WERI-Rb-1 (cell line): ENCODE measurements around the gene PRXL2A.

ENCODE experiments used
- DNase-seq: peaks from one replicate; pipeline ENCODE4 v3.0.0-alpha.2; 2020
- H3K27ac ChIP-seq: fragments of 250-450 bp; sonication (Bioruptor Pico); 2 replicates; pipeline ENCODE4 v1.5.1; 2020; ENCODE audit warnings: mild to moderate bottlenecking, moderate library complexity
- H3K27me3 ChIP-seq: fragments of 250-450 bp; sonication (Bioruptor Pico); 2 replicates; pipeline ENCODE4 v1.5.1; 2021; ENCODE audit warnings: mild to moderate bottlenecking, low read depth, moderate library complexity; ENCODE audit not compliant: insufficient read depth, severe bottlenecking
- H3K36me3 ChIP-seq: fragments of 250-450 bp; sonication (Bioruptor Pico); 2 replicates; pipeline ENCODE4 v1.5.1; 2020; ENCODE audit warnings: mild to moderate bottlenecking, moderate library complexity
- H3K4me3 ChIP-seq: 2 replicates; pipeline ENCODE4 v1.5.1; 2011; ENCODE audit warnings: low read depth, mild to moderate bottlenecking, control low read depth, low read length
- H3K9me3 ChIP-seq: fragments of 250-450 bp; sonication (Bioruptor Pico); 2 replicates; pipeline ENCODE4 v1.5.1; 2021; ENCODE audit warnings: mild to moderate bottlenecking, moderate library complexity; ENCODE audit not compliant: severe bottlenecking
- TF ChIP-seq, protein P1 (sequence below): IDR thresholded peaks from 2 replicates; pipeline ENCODE4 v1.5.1; 2011; ENCODE audit warnings: low read depth, mild to moderate bottlenecking, control low read depth, inconsistent platforms, low read length

Gene PRXL2A

GRCh38 chr10:80453056-80453841, 44.9 kb downstream of the PRXL2A start:
- peak; percentile 22 for DNase-seq
- Histone ChIP-seq H3K27me3 (no peaks in the 10 kb centered on the region), H3K27ac (peak overlapping the region; percentile 93), H3K9me3 (peaks cover 5% of the 10 kb centered on the region), H3K4me3 (peak overlapping the region; percentile 64), H3K36me3 (peaks cover 13% of the 10 kb centered on the region)
- TF ChIP-seq, protein P1, sequence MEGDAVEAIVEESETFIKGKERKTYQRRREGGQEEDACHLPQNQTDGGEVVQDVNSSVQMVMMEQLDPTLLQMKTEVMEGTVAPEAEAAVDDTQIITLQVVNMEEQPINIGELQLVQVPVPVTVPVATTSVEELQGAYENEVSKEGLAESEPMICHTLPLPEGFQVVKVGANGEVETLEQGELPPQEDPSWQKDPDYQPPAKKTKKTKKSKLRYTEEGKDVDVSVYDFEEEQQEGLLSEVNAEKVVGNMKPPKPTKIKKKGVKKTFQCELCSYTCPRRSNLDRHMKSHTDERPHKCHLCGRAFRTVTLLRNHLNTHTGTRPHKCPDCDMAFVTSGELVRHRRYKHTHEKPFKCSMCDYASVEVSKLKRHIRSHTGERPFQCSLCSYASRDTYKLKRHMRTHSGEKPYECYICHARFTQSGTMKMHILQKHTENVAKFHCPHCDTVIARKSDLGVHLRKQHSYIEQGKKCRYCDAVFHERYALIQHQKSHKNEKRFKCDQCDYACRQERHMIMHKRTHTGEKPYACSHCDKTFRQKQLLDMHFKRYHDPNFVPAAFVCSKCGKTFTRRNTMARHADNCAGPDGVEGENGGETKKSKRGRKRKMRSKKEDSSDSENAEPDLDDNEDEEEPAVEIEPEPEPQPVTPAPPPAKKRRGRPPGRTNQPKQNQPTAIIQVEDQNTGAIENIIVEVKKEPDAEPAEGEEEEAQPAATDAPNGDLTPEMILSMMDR = peak; percentile 26; the same call in 1 of the 2 replicates

- H3K36me3 ChIP-seq = peaks cover 13% of the 10 kb centered on the region
- H3K9me3 ChIP-seq = peaks cover 5% of the 10 kb centered on the region
- peak within 1 kb of the TSS; percentile 71 for H3K4me3 ChIP-seq
- TF ChIP-seq, protein P1 = no peak
- peak; percentile 90 for DNase-seq
- no peaks in the 10 kb centered on the region for H3K27me3 ChIP-seq
- peak within 1 kb of the TSS; percentile 97 for H3K27ac ChIP-seq
Measured at GRCh38 chr10:80453842-80454512, 45.6 kb downstream of the PRXL2A start, which contains the start of gene TSPAN14. TSPAN14 (plus strand) TSS chr10:80454310; CDS start chr10:80489234, 34,924 bp downstream.

- peaks cover 5% of the 10 kb centered on the region for H3K9me3 ChIP-seq
- H3K4me3 ChIP-seq = peak overlapping the region; percentile 71
- H3K36me3 ChIP-seq = peaks cover 16% of the 10 kb centered on the region
- no peaks in the 10 kb centered on the region for H3K27me3 ChIP-seq
- TF ChIP-seq, protein P1 = no peak
- peak; percentile 34 for DNase-seq
- peak overlapping the region; percentile 97 for H3K27ac ChIP-seq
Measured at GRCh38 chr10:80454513-80455460, 46.4 kb downstream of the PRXL2A start.

- peaks cover 16% of the 10 kb centered on the region for H3K36me3 ChIP-seq
- TF ChIP-seq, protein P1 = no peak
- peaks cover 5% of the 10 kb centered on the region for H3K9me3 ChIP-seq
- peak overlapping the region; percentile 71 for H3K4me3 ChIP-seq
- H3K27ac ChIP-seq = peak overlapping the region; percentile 97
- H3K27me3 ChIP-seq = no peaks in the 10 kb centered on the region
- DNase-seq = no peak
Measured at GRCh38 chr10:80455461-80456349, 47.4 kb downstream of the PRXL2A start.
